Measurements from ENCODE around the gene FIBP. TPM values are rescaled to one million over a fixed set of nuclear protein-coding genes. Genes with fewer than 3 reads are reported as not detected.

Gene FIBP
- total and polyA plus RNA-seq, 10 of the 15 experiments (the other 5 are each of a cell fraction or from before 2014, with no cell fraction given) = 65.1 to 182 (median 94.6) TPM

GRCh38 chr11:65859095-65859811 lies 29.0 kb downstream of the FIBP start (continued):
- TF ChIP-seq TARDBP (IDR thresholded peaks at IDR 0.05; ENCODE audit: borderline replicate concordance) (0 out of 2 replicates have a peak, but pooled peaks have one; percentile 65), PAX8 (IDR thresholded peaks at IDR 0.05) (no peak), SREBF2 (IDR thresholded peaks at IDR 0.05; ENCODE audit: low read length) (no peak), BCLAF1 (IDR thresholded peaks at IDR 0.05) (no peak), RBBP5 (conservative IDR thresholded peaks at IDR 0.05) (no peak), SREBF1 (IDR thresholded peaks at IDR 0.05; ENCODE audit: low read length) (no peak), ZNF687 (IDR thresholded peaks at IDR 0.05) (no peak; the same call in 1 of the 2 replicates), JUND (IDR thresholded peaks at IDR 0.05; ENCODE audit: low read depth, low read length) (no peak), E2F8 (IDR thresholded peaks at IDR 0.05; ENCODE audit: low read depth, partially characterized antibody) (no peak), JUNB (IDR thresholded peaks at IDR 0.05) (no peak), SMC3 (IDR thresholded peaks at IDR 0.05; ENCODE audit: borderline replicate concordance, low read length) (no peak), TCF7 (IDR thresholded peaks at IDR 0.05; ENCODE audit: borderline replicate concordance) (no peak), MYC (IDR thresholded peaks at IDR 0.05; ENCODE audit: insufficient read depth, insufficient read length, insufficient replicate concordance, low read length, severe bottlenecking) (no peak), CHD2 (IDR thresholded peaks at IDR 0.05; ENCODE audit: borderline replicate concordance, low read depth, low read length) (no peak), PKNOX1 (IDR thresholded peaks at IDR 0.05) (0 out of 2 replicates have a peak, but pooled peaks have one; percentile 15), RELB (IDR thresholded peaks at IDR 0.05; ENCODE audit: low read depth) (no peak)

All from GM12878 (cell line).